ENCODE results near the gene TRIP13. TPM values are rescaled to one million over a fixed set of nuclear protein-coding genes. Genes with fewer than 3 reads are reported as not detected.
"Not testable (repeated sequence)": the region's sequence is repeated elsewhere in the genome, so short reads cannot be mapped to it uniquely, and the experiment has no call there.

TRIP13 gene
- total RNA-seq, 2 experiments from 2014 or later, result 33.4 to 38.6 TPM

DNA sequence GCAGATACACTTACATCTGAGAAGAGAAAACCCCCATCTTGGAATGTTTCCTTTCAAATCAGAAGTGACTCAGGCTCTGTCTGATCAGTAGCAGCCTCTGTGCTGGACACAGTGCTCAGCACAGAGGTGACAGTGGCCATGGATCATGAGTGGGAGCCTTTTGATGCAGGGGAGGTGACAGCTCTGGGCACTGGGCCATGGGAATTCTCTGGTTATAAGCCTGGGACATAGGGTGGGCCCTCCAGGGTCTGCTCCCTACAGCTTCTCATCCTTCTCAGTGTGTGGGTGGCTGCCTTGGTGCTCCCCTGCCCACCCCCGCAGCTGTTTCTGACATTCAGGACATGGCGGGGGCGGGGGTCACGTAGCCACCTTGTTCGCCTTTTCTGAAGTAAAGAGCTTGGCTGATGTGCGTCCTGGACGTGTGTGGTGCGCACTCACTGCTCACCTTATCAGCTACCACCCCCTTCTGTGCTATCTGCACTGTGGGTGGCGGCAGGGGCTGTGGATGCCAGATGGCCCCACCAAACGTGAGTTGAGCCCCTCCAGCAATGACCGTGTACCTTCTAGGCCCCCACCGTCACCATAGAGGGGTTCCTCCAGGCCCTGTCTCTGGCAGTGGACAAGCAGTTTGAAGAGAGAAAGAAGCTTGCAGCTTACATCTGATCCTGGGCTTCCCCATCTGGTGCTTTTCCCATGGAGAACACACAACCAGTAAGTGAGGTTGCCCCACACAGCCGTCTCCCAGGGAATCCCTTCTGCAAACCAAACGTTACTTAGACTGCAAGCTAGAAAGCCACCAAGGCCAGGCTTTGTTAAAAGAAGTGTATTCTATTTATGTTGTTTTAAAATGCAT is 24.0 kb downstream of the TRIP13 start:
- CTCF ChIA-PET, result interaction anchor here (0.9 kb wide), 1 partner anchor 16 kb away, joined by 3 read pairs; no protein-coding TSS in a partner anchor
- Mint-ChIP-seq H3K36me3 (ENCODE audit: low read depth) (peaks cover 22% of the 10 kb centered on the region), H3K4me3 (no peak overlapping the region), H3K27ac (no peak overlapping the region), H3K27me3 (no peaks in the 10 kb centered on the region), H3K9me3 (no peaks in the 10 kb centered on the region), H3K4me1 (peaks cover 6% of the 10 kb centered on the region)
- POLR2A ChIA-PET, result no interaction called here
- DNase-seq, result no peak

- not testable (repeated sequence) for H3K27ac Mint-ChIP-seq
- CTCF ChIA-PET, result interaction anchor here (0.8 kb wide), 2 partner anchors 14 to 220 kb away, joined by 3 read pairs; no protein-coding TSS in a partner anchor
Measured at GRCh38 chr5:918717-919116, 26.0 kb downstream of the TRIP13 start.

GRCh38 chr5:919356-920000 is 26.8 kb downstream of the TRIP13 start:
- no peak overlapping the region for H3K27ac Mint-ChIP-seq
- H3K4me1 Mint-ChIP-seq, result peaks cover 4% of the 10 kb centered on the region
- H3K9me3 Mint-ChIP-seq, result no peaks in the 10 kb centered on the region
- H3K36me3 Mint-ChIP-seq (ENCODE audit: low read depth), result peaks cover 8% of the 10 kb centered on the region
- DNase-seq, result no peak
- no peak overlapping the region for H3K4me3 Mint-ChIP-seq
- CTCF ChIA-PET, result no interaction called here
- H3K27me3 Mint-ChIP-seq, result no peaks in the 10 kb centered on the region
- POLR2A ChIA-PET, result interaction anchor here (0.6 kb wide), 1 partner anchor 476 kb away, joined by 3 read pairs; no protein-coding TSS in a partner anchor

More at GRCh38 chr5:918717-919116, 26.0 kb downstream of the TRIP13 start:
- POLR2A ChIA-PET, DNase-seq, H3K27me3 Mint-ChIP-seq, H3K4me3 Mint-ChIP-seq, H3K4me1 Mint-ChIP-seq, H3K9me3 Mint-ChIP-seq: not testable (repeated sequence)
- peaks cover 14% of the 10 kb centered on the region for H3K36me3 Mint-ChIP-seq (ENCODE audit: low read depth)

- no peaks in the 10 kb centered on the region for H3K9me3 Mint-ChIP-seq
- POLR2A ChIA-PET, result interaction anchor here (0.6 kb wide), 1 partner anchor 475 kb away, joined by 3 read pairs; no protein-coding TSS in a partner anchor
- H3K36me3 Mint-ChIP-seq (ENCODE audit: low read depth), result peaks cover 4% of the 10 kb centered on the region
- H3K4me1 Mint-ChIP-seq, result peaks cover 4% of the 10 kb centered on the region
- no peak overlapping the region for H3K27ac Mint-ChIP-seq
- H3K27me3 Mint-ChIP-seq, result peaks cover 6% of the 10 kb centered on the region
- H3K4me3 Mint-ChIP-seq, result no peak overlapping the region
- no peak for DNase-seq
- CTCF ChIA-PET, result no interaction called here
Measured at GRCh38 chr5:920321-920720, 27.6 kb downstream of the TRIP13 start.

DNA sequence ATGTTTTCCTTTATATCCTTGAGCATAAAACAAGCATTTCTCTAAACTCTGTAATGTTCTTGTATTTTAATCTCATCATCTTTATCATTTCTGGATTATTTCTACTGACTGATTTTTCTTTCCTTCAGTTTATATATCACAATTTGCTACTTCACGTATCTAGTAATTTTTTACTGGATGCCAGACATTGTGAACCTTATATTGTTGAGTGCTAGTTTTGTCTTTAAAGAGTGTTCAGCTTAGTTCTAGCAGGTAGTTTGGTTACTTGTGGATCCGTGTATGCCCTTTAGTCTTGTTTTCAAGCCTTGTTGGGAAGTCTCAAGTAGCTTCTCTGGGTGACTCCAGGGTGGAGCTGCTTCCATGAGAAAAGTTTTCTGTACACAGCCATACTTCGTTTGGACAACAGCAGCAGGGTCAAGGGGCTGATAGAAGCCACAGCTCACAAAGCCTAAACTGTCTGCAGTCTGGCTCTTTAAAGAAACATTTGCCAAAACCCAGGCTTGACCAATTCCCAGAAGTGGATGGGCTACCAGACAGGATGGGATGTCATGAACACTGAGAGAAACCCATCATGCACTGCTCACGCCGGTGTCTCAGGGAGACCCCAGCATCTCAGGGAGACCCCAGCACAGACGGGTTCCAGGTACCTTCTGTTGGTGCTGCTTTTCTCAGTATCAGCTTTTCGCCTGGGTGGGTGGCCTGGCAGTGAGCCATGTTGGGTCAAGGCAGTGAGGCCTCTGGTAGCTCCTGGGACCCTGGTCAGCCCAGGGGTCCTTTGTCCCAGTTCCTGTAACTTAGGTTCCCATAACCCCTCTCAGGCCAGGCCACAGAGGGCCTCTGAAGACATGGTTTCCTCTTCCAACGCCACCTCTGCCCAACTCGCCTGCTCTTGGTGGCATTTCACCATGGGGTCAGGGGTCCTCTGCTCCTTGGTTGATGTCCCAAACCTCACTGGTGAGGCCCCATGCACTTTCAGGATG is 29.1 kb downstream of the TRIP13 start:
- CTCF ChIA-PET, result interaction anchor here (1.6 to 1.9 kb wide), 2 partner anchors 8 to 219 kb away, joined by 4 to 6 read pairs; no protein-coding TSS in a partner anchor

DNA sequence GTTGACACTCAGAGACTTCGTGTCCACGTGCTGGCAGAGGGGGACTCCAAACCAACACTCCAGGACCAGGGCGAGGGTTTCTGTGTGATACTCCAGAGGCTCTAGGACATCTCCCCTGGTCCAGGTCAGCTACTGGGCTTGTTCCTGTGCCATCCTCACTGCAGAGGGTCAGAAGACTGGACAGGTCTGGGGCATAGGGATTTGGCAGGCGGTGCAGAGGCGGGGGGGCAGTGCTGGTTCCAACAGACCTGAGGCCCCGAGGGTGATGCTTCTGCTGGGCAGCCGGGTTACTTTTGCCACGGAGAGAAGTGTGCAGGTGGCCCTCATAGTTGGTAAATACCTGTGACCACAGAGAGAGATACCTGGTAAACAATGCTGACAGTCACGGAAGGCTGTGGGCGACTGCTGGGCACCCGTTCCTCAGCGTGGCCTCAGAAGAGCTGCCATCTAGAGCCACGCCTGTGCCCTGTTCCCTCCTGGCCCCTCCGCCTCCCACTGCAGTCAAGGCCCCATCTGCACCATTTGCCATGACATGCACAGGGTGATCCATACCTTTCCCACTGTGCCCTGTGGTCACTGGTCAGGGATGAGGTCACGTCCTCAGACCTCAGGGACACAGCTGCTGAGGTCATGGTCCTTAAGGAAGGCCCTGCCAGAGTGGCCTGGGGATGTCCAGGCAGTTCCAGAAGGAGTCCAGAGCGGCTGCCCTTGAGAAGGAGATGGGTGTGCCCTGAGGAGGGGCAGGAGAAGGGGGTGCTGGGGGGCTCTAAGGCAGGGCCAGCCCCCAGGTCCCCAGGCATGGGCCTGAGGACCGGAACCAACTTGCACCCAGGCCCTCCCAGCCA is 30.0 kb downstream of the TRIP13 start:
- DNase-seq, result no peak
- Mint-ChIP-seq H3K4me1 (peaks cover 13% of the 10 kb centered on the region), H3K4me3 (no peak overlapping the region), H3K27ac (no peak overlapping the region), H3K9me3 (no peaks in the 10 kb centered on the region), H3K27me3 (peaks cover 24% of the 10 kb centered on the region), H3K36me3 (ENCODE audit: low read depth) (peaks cover 4% of the 10 kb centered on the region)
- ChIA-PET CTCF (interaction anchor here (1.0 to 1.9 kb wide), 5 partner anchors 9 to 218 kb away, joined by 3 to 19 read pairs (median 4); no protein-coding TSS in a partner anchor), POLR2A (no interaction called here)

More for the DNA sequence above, 29.1 kb downstream of the TRIP13 start:
- H3K4me3 Mint-ChIP-seq, result no peak overlapping the region
- H3K27ac Mint-ChIP-seq, result no peak overlapping the region
- H3K4me1 Mint-ChIP-seq, result peaks cover 10% of the 10 kb centered on the region
- H3K9me3 Mint-ChIP-seq, result no peaks in the 10 kb centered on the region
- H3K27me3 Mint-ChIP-seq, result peaks cover 20% of the 10 kb centered on the region
- POLR2A ChIA-PET, result no interaction called here
- peaks cover 4% of the 10 kb centered on the region for H3K36me3 Mint-ChIP-seq (ENCODE audit: low read depth)
- no peak for DNase-seq

DNA sequence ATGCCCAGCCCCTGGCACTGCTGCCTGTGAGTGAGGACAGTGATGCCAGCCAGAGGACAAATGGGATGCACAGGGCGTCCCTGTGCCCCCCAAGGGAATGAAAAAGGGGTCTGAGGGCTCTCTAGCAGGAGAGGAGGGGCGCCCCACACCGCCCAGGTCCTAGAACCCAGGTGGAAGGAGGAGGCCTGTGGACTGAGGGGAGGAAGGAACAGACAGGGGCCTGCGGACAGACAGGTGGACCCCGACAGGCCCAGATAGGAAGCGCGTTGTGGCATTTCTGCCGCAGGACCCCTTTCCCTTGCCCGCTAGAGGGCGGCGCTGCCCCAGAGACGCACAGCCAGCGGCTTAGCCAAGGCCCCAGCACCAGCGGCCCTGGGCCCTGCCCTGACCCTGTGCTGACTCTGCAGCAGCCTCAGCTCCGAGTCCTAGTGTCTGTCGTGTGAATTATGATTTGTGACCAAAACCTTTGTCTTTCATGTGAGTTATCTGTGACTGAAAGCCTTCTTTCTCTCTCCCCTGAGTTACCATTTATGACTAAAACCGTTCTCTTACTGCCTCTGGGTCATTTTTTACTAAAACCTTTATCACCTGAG is 30.7 kb downstream of the TRIP13 start:
- Mint-ChIP-seq H3K36me3 (ENCODE audit: low read depth) (peaks cover 2% of the 10 kb centered on the region), H3K4me3 (no peak overlapping the region), H3K9me3 (no peaks in the 10 kb centered on the region), H3K27me3 (peaks cover 28% of the 10 kb centered on the region), H3K4me1 (peaks cover 13% of the 10 kb centered on the region), H3K27ac (no peak overlapping the region)
- POLR2A ChIA-PET, result no interaction called here
- DNase-seq, result peak; percentile 82
- CTCF ChIA-PET, result interaction anchor here (0.7 to 1.3 kb wide), 10 partner anchors 9 to 216 kb away, joined by 3 to 19 read pairs (median 4); no protein-coding TSS in a partner anchor

GRCh38 chr5:926417-927171 is 33.9 kb downstream of the TRIP13 start:
- peaks cover 28% of the 10 kb centered on the region for H3K27me3 Mint-ChIP-seq
- H3K27ac Mint-ChIP-seq, result no peak overlapping the region
- H3K9me3 Mint-ChIP-seq, result no peaks in the 10 kb centered on the region
- DNase-seq, result peak; percentile 16
- POLR2A ChIA-PET, result no interaction called here
- CTCF ChIA-PET, result no interaction called here
- H3K4me1 Mint-ChIP-seq, result peaks cover 13% of the 10 kb centered on the region
- H3K36me3 Mint-ChIP-seq (ENCODE audit: low read depth), result no peaks in the 10 kb centered on the region
- H3K4me3 Mint-ChIP-seq, result no peak overlapping the region

- CTCF ChIA-PET, result no interaction called here
- Mint-ChIP-seq H3K4me1 (peaks cover 13% of the 10 kb centered on the region), H3K4me3 (no peak overlapping the region), H3K27ac (no peak overlapping the region), H3K36me3 (ENCODE audit: low read depth) (no peaks in the 10 kb centered on the region), H3K27me3 (peaks cover 28% of the 10 kb centered on the region), H3K9me3 (no peaks in the 10 kb centered on the region)
- DNase-seq, result no peak
- POLR2A ChIA-PET, result no interaction called here
Measured at GRCh38 chr5:927172-928015, 34.7 kb downstream of the TRIP13 start.

GRCh38 chr5:929182-929581 is 36.5 kb downstream of the TRIP13 start:
- Mint-ChIP-seq H3K27me3 (peaks cover 28% of the 10 kb centered on the region), H3K4me1 (peaks cover 15% of the 10 kb centered on the region)
- CTCF ChIA-PET, result interaction anchor here (1.1 to 1.4 kb wide), 2 partner anchors 14 to 246 kb away, joined by 3 read pairs; no protein-coding TSS in a partner anchor
- DNase-seq; POLR2A ChIA-PET; H3K36me3 Mint-ChIP-seq (ENCODE audit: low read depth); H3K4me3 Mint-ChIP-seq; H3K9me3 Mint-ChIP-seq; H3K27ac Mint-ChIP-seq: not testable (repeated sequence)

All from activated CD4-positive, alpha-beta T cell treated with anti-CD3 and anti-CD28 coated beads, Interleukin-2, amount 10 ng/mL, durations not matched to agents 7 days and 5 days (primary cell).